Psoas muscle (tissue), 8 donors: ENCODE measurements around the gene PRKCA. TPM values are rescaled to one million over a fixed set of nuclear protein-coding genes. Genes with fewer than 3 reads are reported as not detected.

Source experiments
- ATAC-seq, 4 donors: fragments of 200-7000 bp; cut with Tn5 transposase; one replicate each; pipeline ENCODE4 v1.9.1; 2020; ENCODE audit warnings: moderate library complexity in 3 of 4, mild to moderate bottlenecking in 2 of 4
- DNase-seq, 2 donors: peaks; one replicate each; pipeline ENCODE4 v3.0.0-alpha.2; 2020
- H3K27ac ChIP-seq: fragments of 200-600 bp; one replicate; pipeline ENCODE4 v1.8.0; 2022
- H3K27me3 ChIP-seq, 3 donors: fragments of 200-600 bp in 1 of 3; one replicate each; pipeline versions ENCODE4 v1.6.1 to v1.8.0; 2013 to 2022; ENCODE audit warnings: low read length in 2 of 3, mild to moderate bottlenecking in 2 of 3, moderate library complexity in 1 of 3; ENCODE audit not compliant: insufficient read depth in 3 of 3
- H3K36me3 ChIP-seq, 2 donors: fragments of 200-600 bp in 1 of 2; one replicate each; pipeline versions ENCODE4 v1.6.1 to v1.8.0; 2013 to 2022; ENCODE audit warnings: low read depth in 1 of 2, mild to moderate bottlenecking in 1 of 2, moderate library complexity in 1 of 2; ENCODE audit not compliant: insufficient read depth in 1 of 2
- H3K4me1 ChIP-seq: fragments of 200-600 bp; one replicate; pipeline ENCODE4 v1.8.0; 2022
- H3K4me3 ChIP-seq: fragments of 200-600 bp; one replicate; pipeline ENCODE4 v1.8.0; 2022; ENCODE audit warnings: mild to moderate bottlenecking
- H3K9me3 ChIP-seq: fragments of 200-600 bp; one replicate; pipeline ENCODE4 v1.8.0; 2022
- CTCF ChIP-seq: fragments of 200-600 bp; IDR thresholded peaks from one replicate; pipeline ENCODE4 v1.8.0; 2022; ENCODE audit warnings: antibody characterized with exemption
- WGBS, 3 donors: extraction: QIAGEN DNeasy Blood & Tissue Kit; methylation state at CpG; one replicate each; pipeline versions ENCODE4 v1.1.6 to v1.1.7; 2013; 5-methylcytosine and 5-hydroxymethylcytosine counted together
- intact Hi-C, 2 donors: fragments of 100-400 bp; cut with DNase I; formaldehyde crosslinking; loops; one replicate each; pipeline versions ENCODE4 v1.11.0 to v1.14.2; 2022
- polyA plus RNA-seq, 3 donors: library from polyadenylated mRNA; stranded (reverse); fragments of 200-250 nt; gene quantifications; one replicate each; pipeline ENCODE4 v1.2.3, GENCODE V29; 2013
- total RNA-seq, 4 donors: library from RNA; stranded (reverse); fragmentation: NEBNext Ultra II Directional in 2 of 4; extraction: Animal tissue kit (Norgen Biotek cat#: 25700) in 2 of 4; gene quantifications; one replicate each; pipeline versions ENCODE4 v1.2.1 to v1.2.4, GENCODE V29; 2021 to 2023
- donor health status: healthy with polysubstance abuse.
- donor health status: DM: no; HTN: no; CAD: no; lungs with moderate emphysema.
- donor health status: Bipolar disorder and iron deficiency.
- donor health status: healthy.
- donor health status: DM: yes; HTN: yes; CAD: no.
- donor health status: DM: no; HTN: no; CAD: no.
- donor health status: DM: no; HTN: no; CAD: no.
- donor health status: DM: yes; HTN: yes; CAD: no.

The PRKCA gene
- total and polyA plus RNA-seq, 7 donors, result 0.35 to 15.5 (median 8.2) TPM

- no peaks in the 10 kb centered on the region for H3K9me3 ChIP-seq
- no peaks in the 10 kb centered on the region for H3K4me1 ChIP-seq
- no peak overlapping the region for H3K4me3 ChIP-seq
- DNase-seq, result no peak
- no peaks in the 10 kb centered on the region for H3K36me3 ChIP-seq
- no peak for TF ChIP-seq CTCF
- H3K27me3 ChIP-seq, result peaks cover 0 to 2% (median 0%) of the 10 kb centered on the region in 3 donors
- no peak overlapping the region for H3K27ac ChIP-seq
- intact Hi-C loops, result loop anchor here in 1 of 2 donors (10.0 kb wide), 1 partner anchor 277 kb away; no protein-coding TSS in a partner anchor
- no peak for ATAC-seq
Observed at GRCh38 chr17:66562119-66562518, 259.7 kb downstream of the PRKCA start.

DNA sequence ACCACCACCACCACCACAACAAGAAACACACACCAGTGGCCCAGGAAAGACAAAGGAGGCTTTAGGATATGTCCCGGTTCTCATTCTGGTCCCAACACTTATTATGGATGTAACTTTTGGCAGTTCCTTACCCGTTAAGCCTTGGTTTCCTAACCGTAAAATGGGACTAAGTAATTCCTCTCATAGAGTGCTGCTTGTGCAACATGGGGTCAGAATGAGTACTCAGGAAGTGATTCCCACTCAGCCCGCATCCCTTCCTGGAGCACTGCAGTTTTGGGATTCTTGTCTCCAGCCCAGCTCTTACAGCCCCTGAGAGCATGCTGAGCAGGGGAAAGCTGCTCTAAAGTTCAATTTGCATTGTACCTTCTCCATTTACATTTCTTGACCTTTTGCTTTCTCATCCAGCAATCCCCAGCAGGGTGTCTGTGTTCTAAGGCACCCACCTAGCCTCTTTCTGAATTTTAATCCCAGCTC, 262.6 kb downstream of the PRKCA start:
- no peak overlapping the region for H3K27ac ChIP-seq
- H3K27me3 ChIP-seq, result peaks cover 0 to 2% (median 0%) of the 10 kb centered on the region in 3 donors
- no peaks in the 10 kb centered on the region for H3K4me1 ChIP-seq
- 82 to 91% (median 86%) methylated on average over 4 of the region's 4 CpGs for WGBS, 3 donors
- DNase-seq, result no peak
- no peaks in the 10 kb centered on the region for H3K36me3 ChIP-seq
- intact Hi-C loops, result loop anchor here (5.0 to 10.0 kb wide), 2 partner anchors 112 to 280 kb away; no protein-coding TSS in a partner anchor
- no peak for ATAC-seq
- H3K9me3 ChIP-seq, result no peaks in the 10 kb centered on the region
- no peak overlapping the region for H3K4me3 ChIP-seq
- TF ChIP-seq CTCF, result no peak

- Histone ChIP-seq H3K36me3 (no peaks in the 10 kb centered on the region), H3K27me3 (no peaks in the 10 kb centered on the region), H3K4me3 (no peak overlapping the region), H3K9me3 (no peaks in the 10 kb centered on the region), H3K4me1 (no peaks in the 10 kb centered on the region), H3K27ac (no peak overlapping the region)
- 58 to 62% (median 62%) methylated on average over 15 of the region's 15 CpGs for WGBS, 3 donors
- DNase-seq (peak; percentile 72 to 84), ATAC-seq (peak in 3 of 4 donors; percentile 64 to 85 (median 83))
- peak; percentile 73 for TF ChIP-seq CTCF
- intact Hi-C loops, result loop anchor here (1.0 to 10.0 kb wide), 3 partner anchors 110 to 312 kb away; no protein-coding TSS in a partner anchor
Observed at GRCh38 chr17:66567234-66568170, 265.1 kb downstream of the PRKCA start.

GRCh38 chr17:66569572-66569971, 267.2 kb downstream of the PRKCA start:
- Histone ChIP-seq H3K4me1 (no peaks in the 10 kb centered on the region), H3K9me3 (no peaks in the 10 kb centered on the region), H3K4me3 (no peak overlapping the region), H3K27me3 (no peaks in the 10 kb centered on the region), H3K27ac (no peak overlapping the region), H3K36me3 (no peaks in the 10 kb centered on the region)
- intact Hi-C loops, result loop anchor here (5.0 to 10.0 kb wide), 2 partner anchors 108 to 285 kb away; no protein-coding TSS in a partner anchor
- no peak for TF ChIP-seq CTCF
- 90 to 97% (median 93%) methylated on average over 2 of the region's 2 CpGs for WGBS, 3 donors
- no peak for ATAC-seq
- no peak for DNase-seq
